Testis (tissue), 2 donors: ENCODE measurements around the gene NAA80.

Experiments used
- CTCF ChIP-seq, 3 experiments: fragments of 450-650 bp in 2 of 3; fragments of 200-600 bp in 1 of 3; sonication (generic) in 1 of 3; IDR thresholded peaks; one replicate each; pipeline ENCODE4 v1.5.1; 2016 to 2019; ENCODE audit warnings: antibody characterized with exemption in 3 of 3, mild to moderate bottlenecking in 2 of 3, moderate library complexity in 1 of 3
- POLR2A ChIP-seq: fragments of 450-650 bp; IDR thresholded peaks from one replicate; pipeline ENCODE4 v1.6.1; 2017; ENCODE audit warnings: antibody characterized with exemption, mild to moderate bottlenecking, moderate library complexity

GRCh38 chr3:50275141-50275995, 23.8 kb downstream of the NAA80 start:
- TF ChIP-seq POLR2A (no peak), CTCF (IDR thresholded peaks at IDR 0.05) (no peak)
